H1 (cell line): ENCODE data around the gene HDAC11. TPM values are rescaled to one million over a fixed set of nuclear protein-coding genes. Genes with fewer than 3 reads are reported as not detected.

Source experiments
- CTCF ChIA-PET: fragments of 300-600 bp; sonication (Branson Sonifier 250); formaldehyde crosslinking; loops from one replicate; lab custom pipeline; 2021; ENCODE audit not compliant: partially characterized antibody; lab: Charles Lee
- POLR2A ChIA-PET: fragments of 300-600 bp; sonication (Branson Sonifier 250); formaldehyde crosslinking; loops from one replicate; lab custom pipeline; 2021; ENCODE audit warnings: inconsistent platforms; ENCODE audit not compliant: partially characterized antibody; lab: Charles Lee
- DNase-seq, 2 experiments: peaks; one replicate each; pipeline versions ENCODE4 v3.0.0 to v3.0.0-alpha.2; 2010 to 2022; ENCODE audit warnings: low spot score in 2 of 2, low read depth in 1 of 2, mixed read lengths in 1 of 2
- FAIRE-seq: peaks from 2 replicates; lab custom pipeline; 2011; peaks lifted over from hg19 to GRCh38; lab: Jason Lieb, UNC
- H2AFZ ChIP-seq: 2 replicates; pipeline ENCODE4 v1.8.1; 2012; ENCODE audit warnings: low read length, inconsistent platforms
- H2AK5ac ChIP-seq: 2 replicates; pipeline ENCODE4 v1.6.1; 2013; ENCODE audit warnings: low read depth, low read length
- H2BK120ac ChIP-seq: replicated peaks from 2 replicates; pipeline ENCODE3; 2013; ENCODE audit warnings: low read depth, low read length, inconsistent platforms
- H2BK12ac ChIP-seq: 2 replicates; pipeline ENCODE4 v1.6.1; 2013; ENCODE audit warnings: low read depth, low read length
- H2BK15ac ChIP-seq: 2 replicates; pipeline ENCODE4 v1.6.1; 2013; ENCODE audit warnings: low read length
- H2BK20ac ChIP-seq: 2 replicates; pipeline ENCODE4 v1.6.1; 2013; ENCODE audit warnings: low read length
- H2BK5ac ChIP-seq: 2 replicates; pipeline ENCODE4 v1.6.1; 2013; ENCODE audit warnings: low read depth, low read length
- H3K14ac ChIP-seq: 2 replicates; pipeline ENCODE4 v1.6.1; 2013; ENCODE audit warnings: inconsistent platforms; ENCODE audit not compliant: insufficient read length
- H3K18ac ChIP-seq: 2 replicates; pipeline ENCODE4 v1.6.1; 2013; ENCODE audit warnings: low read length; ENCODE audit errors: extremely low read depth
- H3K23ac ChIP-seq: 2 replicates; pipeline ENCODE4 v1.6.1; 2013; ENCODE audit warnings: inconsistent platforms; ENCODE audit not compliant: insufficient read length
- H3K23me2 ChIP-seq: 2 replicates; pipeline ENCODE4 v1.6.1; 2013; ENCODE audit warnings: low read depth, low read length
- H3K27ac ChIP-seq: 2 replicates; pipeline ENCODE4 v1.6.1; 2011; ENCODE audit warnings: low read depth, low read length, inconsistent platforms
- H3K27me3 ChIP-seq, 4 experiments: replicated peaks in 1 of 4; 1 replicate in 1 of 4; 2 replicates in 3 of 4; pipeline versions ENCODE4 v1.6.1 to v1.8.1; 2011 to 2013; ENCODE audit warnings: low read length in 3 of 4, mild to moderate bottlenecking in 3 of 4, inconsistent platforms in 2 of 4, mixed read lengths in 2 of 4, moderate library complexity in 1 of 4; ENCODE audit not compliant: control insufficient read depth in 3 of 4, insufficient read depth in 3 of 4; ENCODE audit errors: extremely low read depth in 1 of 4
- H3K36me3 ChIP-seq, 4 experiments: 2 replicates each; pipeline versions ENCODE4 v1.6.1 to v1.8.1; 2011 to 2013; ENCODE audit warnings: mild to moderate bottlenecking in 4 of 4, low read length in 3 of 4, moderate library complexity in 2 of 4, control low read depth in 1 of 4, inconsistent platforms in 1 of 4; ENCODE audit not compliant: insufficient read depth in 4 of 4, control insufficient read depth in 2 of 4
- H3K4ac ChIP-seq: replicated peaks from 2 replicates; pipeline ENCODE3; 2013; ENCODE audit warnings: low read length, low read depth, mixed read lengths, inconsistent platforms; ENCODE audit not compliant: insufficient read length
- H3K4me1 ChIP-seq, 4 experiments: replicated peaks in 1 of 4; 1 replicate in 1 of 4; 2 replicates in 3 of 4; pipeline versions ENCODE4 v1.6.1 to v1.8.1; 2011 to 2013; ENCODE audit warnings: low read length in 3 of 4, inconsistent platforms in 2 of 4, mixed read lengths in 1 of 4; ENCODE audit not compliant: insufficient read depth in 4 of 4, control insufficient read depth in 3 of 4
- H3K4me2 ChIP-seq, 2 experiments: 2 replicates each; pipeline versions ENCODE4 v1.6.1 to v1.8.1; 2011 to 2013; ENCODE audit warnings: low read depth in 2 of 2, low read length in 2 of 2, control low read depth in 1 of 2, inconsistent platforms in 1 of 2, mild to moderate bottlenecking in 1 of 2; ENCODE audit not compliant: insufficient read depth in 1 of 2
- H3K4me3 ChIP-seq, 4 experiments: fragments of 200-600, 300-600 bp in 1 of 4; sonication (generic), shearing (Covaris generic), sonication (Bioruptor Twin) in 1 of 4; 2 replicates each; pipeline versions ENCODE4 v1.5.1 to v1.8.1; 2011 to 2016; ENCODE audit warnings: low read length in 4 of 4, low read depth in 3 of 4, control low read depth in 2 of 4, inconsistent platforms in 2 of 4, mild to moderate bottlenecking in 2 of 4, mixed read lengths in 1 of 4, moderate library complexity in 1 of 4; ENCODE audit not compliant: insufficient read depth in 2 of 4; ENCODE audit errors: extremely low read depth in 1 of 4
- H3K56ac ChIP-seq: replicated peaks from 2 replicates; pipeline ENCODE3; 2013; ENCODE audit warnings: low read depth, mild to moderate bottlenecking, mixed read lengths, low read length, inconsistent platforms; ENCODE audit not compliant: insufficient read length
- H3K79me1 ChIP-seq: 2 replicates; pipeline ENCODE4 v1.6.1; 2013; ENCODE audit warnings: low read depth, low read length, control low read depth
- H3K79me2 ChIP-seq, 2 experiments: 2 replicates each; pipeline versions ENCODE4 v1.6.1 to v1.8.1; 2012 to 2013; ENCODE audit warnings: low read length in 2 of 2, mild to moderate bottlenecking in 2 of 2, inconsistent platforms in 1 of 2; ENCODE audit not compliant: insufficient read depth in 2 of 2, control insufficient read depth in 1 of 2
- H3K9ac ChIP-seq, 4 experiments: replicated peaks in 1 of 4; 1 replicate in 1 of 4; 2 replicates in 3 of 4; pipeline versions ENCODE4 v1.6.1 to v1.8.1; 2011 to 2013; ENCODE audit warnings: low read depth in 3 of 4, low read length in 3 of 4, control low read depth in 2 of 4, mild to moderate bottlenecking in 2 of 4, moderate library complexity in 2 of 4, inconsistent platforms in 1 of 4; ENCODE audit errors: extremely low read depth in 1 of 4
- H3K9me3 ChIP-seq, 2 experiments: 2 replicates each; pipeline versions ENCODE4 v1.6.1 to v1.8.1; 2012 to 2013; ENCODE audit warnings: mild to moderate bottlenecking in 2 of 2, moderate library complexity in 2 of 2, control low read depth in 1 of 2, inconsistent platforms in 1 of 2, low read depth in 1 of 2, low read length in 1 of 2, mixed read lengths in 1 of 2; ENCODE audit not compliant: insufficient read depth in 2 of 2
- H4K20me1 ChIP-seq, 2 experiments: replicated peaks in 1 of 2; 2 replicates each; pipeline versions ENCODE3 to v1.8.1; 2011 to 2013; ENCODE audit warnings: inconsistent platforms in 2 of 2, low read length in 2 of 2, mild to moderate bottlenecking in 1 of 2; ENCODE audit not compliant: insufficient read depth in 2 of 2, control insufficient read depth in 1 of 2
- H4K5ac ChIP-seq: 2 replicates; pipeline ENCODE4 v1.6.1; 2013; ENCODE audit warnings: low read length, low read depth, mixed read lengths, inconsistent platforms; ENCODE audit not compliant: insufficient read length
- H4K8ac ChIP-seq: 2 replicates; pipeline ENCODE4 v1.8.0; 2013; ENCODE audit warnings: mild to moderate bottlenecking, moderate library complexity, low read length, inconsistent platforms; ENCODE audit not compliant: insufficient read depth; ENCODE audit errors: extremely low read depth
- H4K91ac ChIP-seq: replicated peaks from 2 replicates; pipeline ENCODE3; 2013; ENCODE audit warnings: low read length, mixed read lengths, inconsistent platforms; ENCODE audit not compliant: insufficient read length
- CHD1 ChIP-seq: IDR thresholded peaks from 2 replicates; pipeline ENCODE4 v1.6.1; 2012; ENCODE audit warnings: low read depth, low read length, improper control_type of control experiment
- EP300 ChIP-seq, 2 experiments: IDR thresholded peaks; 1 replicate in 1 of 2; 2 replicates in 1 of 2; pipeline ENCODE4 v1.6.1; 2011 to 2012; ENCODE audit warnings: low read depth in 2 of 2, low read length in 2 of 2, mild to moderate bottlenecking in 2 of 2, borderline replicate concordance in 1 of 2, inconsistent platforms in 1 of 2, moderate library complexity in 1 of 2
- NRF1 ChIP-seq: IDR thresholded peaks from 2 replicates; pipeline ENCODE4 v1.6.1; 2011; ENCODE audit warnings: mild to moderate bottlenecking, low read depth, low read length, improper control_type of control experiment
- SIRT6 ChIP-seq: IDR thresholded peaks from one replicate; pipeline ENCODE4 v1.7.1; 2012; ENCODE audit warnings: low read length, inconsistent platforms
- SIX5 ChIP-seq: IDR thresholded peaks from 2 replicates; pipeline ENCODE4 v1.6.1; 2011; ENCODE audit warnings: mild to moderate bottlenecking, low read depth, low read length
- SUZ12 ChIP-seq: fragments of 200-600 bp; sonication (generic); IDR thresholded peaks from 2 replicates; pipeline ENCODE4 v1.6.1; 2012; ENCODE audit warnings: mild to moderate bottlenecking, inconsistent platforms, low read length, moderate library complexity, mixed read lengths
- WGBS, 2 experiments: shearing (Covaris generic) in 1 of 2; methylation state at CpG; one replicate each; pipeline versions ENCODE4 v1.1.6 to v1.1.7; 2013 to 2015; ENCODE audit warnings: low lambda C conversion rate in 2 of 2, mixed read lengths in 2 of 2, inconsistent platforms in 1 of 2, low coverage in 1 of 2, missing lambda C conversion rate in 1 of 2; ENCODE audit not compliant: insufficient replicate concordance in 2 of 2, insufficient coverage in 1 of 2, insufficient read length in 1 of 2; ENCODE audit errors: extremely low coverage in 1 of 2, missing lambda C conversion rate in 1 of 2; 5-methylcytosine and 5-hydroxymethylcytosine counted together
- polyA plus RNA-seq, 7 experiments: library from polyadenylated mRNA; depleted of rRNA in 3 of 7; stranded (reverse) in 5 of 7; unstranded in 2 of 7; fragments of >200 nt in 5 of 7; fragments of 200-250 nt in 2 of 7; gene quantifications; 1 replicate in 5 of 7; 2 replicates in 1 of 7; 4 replicates in 1 of 7; pipeline versions ENCODE4 v1.2.1 to v1.2.3, GENCODE V29; 2011 to 2013; ENCODE audit warnings: missing spikeins in 2 of 7, mixed read lengths in 2 of 7
- total RNA-seq: library from RNA; stranded (reverse); fragmentation: NEBNext Ultra II Directional; extraction: Animal tissue kit (Norgen Biotek cat#: 25700); gene quantifications from 2 replicates; pipeline ENCODE4 v1.2.1, GENCODE V29; 2021

HDAC11 gene
- total and polyA plus RNA-seq, 2 of the 8 experiments (the other 6 are each of a cell fraction or from before 2014, with no cell fraction given), result 6.8 to 7.4 TPM

GRCh38 chr3:13493867-13494441, 13.8 kb downstream of the HDAC11 start:
- ChIA-PET CTCF (interaction anchor here (0.6 to 26.8 kb wide), 28 partner anchors 13 to 401 kb away, joined by 3 to 856 read pairs (median 4); partner anchors contain the start of genes FBLN2 and HDAC11), POLR2A (interaction anchor here (1.1 kb wide), 1 partner anchor 154 kb away, joined by 4 read pairs; no protein-coding TSS in a partner anchor)
- Histone ChIP-seq H2BK120ac (no peak overlapping the region), H3K27ac (no peak overlapping the region), H3K4ac (no peak overlapping the region), H4K91ac (no peak overlapping the region), H2BK20ac (no peak overlapping the region), H3K18ac (no peak overlapping the region), H3K14ac (no peak overlapping the region), H3K23me2 (peaks cover 1% of the 10 kb centered on the region; the same call in 1 of the 2 replicates), H2BK12ac (no peak overlapping the region; the same call in 1 of the 2 replicates), H3K36me3 (no peaks in the 10 kb centered on the region), H3K4me2 (no peak overlapping the region), H3K9ac (no peak overlapping the region), H4K8ac (no peak overlapping the region), H3K79me2 (no peaks in the 10 kb centered on the region), H4K5ac (no peak overlapping the region), H2BK15ac (no peak overlapping the region), H3K9me3 (no peaks in the 10 kb centered on the region), H2AFZ (no peak overlapping the region), H3K4me3 (no peak overlapping the region), H4K20me1 (peaks cover 0 to 4% of the 10 kb centered on the region in 2 experiments), H3K56ac (no peak overlapping the region), H3K4me1 (peaks cover 0 to 3% (median 1%) of the 10 kb centered on the region in 4 experiments; a peak in 2 of 7 replicates), H2AK5ac (no peak overlapping the region; the same call in 1 of the 2 replicates), H3K27me3 (no peaks in the 10 kb centered on the region), H3K23ac (no peak overlapping the region), H3K79me1 (no peaks in the 10 kb centered on the region), H2BK5ac (no peak overlapping the region)
- 88% methylated on average over 15 of the region's 15 CpGs; no CpG with 5 or more reads in 1 of the 2 experiments for WGBS, 2 experiments
- no peak for FAIRE-seq
- no peak for TF ChIP-seq SIX5
- no peak for TF ChIP-seq SIRT6
- no peak for TF ChIP-seq NRF1
- TF ChIP-seq EP300 (IDR thresholded peaks at IDR 0.05; ENCODE audit: borderline replicate concordance in 1 of 2, low read depth in 2 of 2, low read length in 2 of 2), result no peak
- TF ChIP-seq CHD1, result no peak
- no peak for TF ChIP-seq SUZ12
- no peak for DNase-seq
